ENCODE results near the gene RASGRF1.
A peak's percentile ranks its signal among the peaks of the same experiment; 100 is the strongest.

Gene RASGRF1

DNA sequence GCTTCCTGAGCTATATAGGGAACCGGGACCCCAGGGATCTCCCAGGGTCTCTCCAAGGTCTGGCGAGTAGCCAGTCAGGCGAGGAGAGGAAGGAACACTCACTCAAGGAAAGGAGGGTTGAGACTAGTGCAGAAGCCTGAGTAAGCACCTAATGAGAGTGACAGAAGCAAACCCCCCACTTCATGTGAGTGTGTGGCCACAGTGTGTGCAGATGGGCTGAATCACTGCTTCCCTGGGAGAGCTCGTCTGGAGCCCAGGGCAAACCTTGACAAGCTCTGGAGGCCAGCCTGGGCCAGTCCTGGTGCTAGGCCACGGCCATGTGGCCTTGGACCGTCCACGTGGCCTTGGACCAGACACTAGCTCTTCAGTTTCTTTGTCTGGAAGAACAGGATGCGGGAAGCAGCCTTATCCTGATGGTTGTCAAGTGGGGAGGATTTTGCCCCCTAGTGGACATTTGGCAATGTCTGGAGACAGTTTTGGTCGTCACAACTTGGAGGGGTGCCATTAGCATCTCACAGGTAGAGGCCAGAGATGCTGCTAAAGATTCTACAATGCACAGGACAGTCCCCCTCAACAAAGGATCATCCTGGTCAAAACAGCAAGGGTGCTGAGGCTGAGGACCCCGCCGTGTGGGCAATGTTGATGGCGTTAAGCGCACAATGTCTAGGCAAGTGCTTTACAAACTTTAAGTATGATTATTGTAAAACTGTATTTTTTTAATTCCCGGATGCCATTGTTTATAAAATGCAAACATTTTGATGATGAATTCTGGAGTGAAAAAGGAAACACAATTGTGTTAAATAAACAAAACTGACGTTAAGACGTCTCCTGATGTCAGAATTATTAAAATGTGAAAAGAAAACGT lies 110.9 kb downstream of the RASGRF1 start:
- TF ChIP-seq TEAD4 (IDR thresholded peaks at IDR 0.05): no peak
- TF ChIP-seq, protein P1, sequence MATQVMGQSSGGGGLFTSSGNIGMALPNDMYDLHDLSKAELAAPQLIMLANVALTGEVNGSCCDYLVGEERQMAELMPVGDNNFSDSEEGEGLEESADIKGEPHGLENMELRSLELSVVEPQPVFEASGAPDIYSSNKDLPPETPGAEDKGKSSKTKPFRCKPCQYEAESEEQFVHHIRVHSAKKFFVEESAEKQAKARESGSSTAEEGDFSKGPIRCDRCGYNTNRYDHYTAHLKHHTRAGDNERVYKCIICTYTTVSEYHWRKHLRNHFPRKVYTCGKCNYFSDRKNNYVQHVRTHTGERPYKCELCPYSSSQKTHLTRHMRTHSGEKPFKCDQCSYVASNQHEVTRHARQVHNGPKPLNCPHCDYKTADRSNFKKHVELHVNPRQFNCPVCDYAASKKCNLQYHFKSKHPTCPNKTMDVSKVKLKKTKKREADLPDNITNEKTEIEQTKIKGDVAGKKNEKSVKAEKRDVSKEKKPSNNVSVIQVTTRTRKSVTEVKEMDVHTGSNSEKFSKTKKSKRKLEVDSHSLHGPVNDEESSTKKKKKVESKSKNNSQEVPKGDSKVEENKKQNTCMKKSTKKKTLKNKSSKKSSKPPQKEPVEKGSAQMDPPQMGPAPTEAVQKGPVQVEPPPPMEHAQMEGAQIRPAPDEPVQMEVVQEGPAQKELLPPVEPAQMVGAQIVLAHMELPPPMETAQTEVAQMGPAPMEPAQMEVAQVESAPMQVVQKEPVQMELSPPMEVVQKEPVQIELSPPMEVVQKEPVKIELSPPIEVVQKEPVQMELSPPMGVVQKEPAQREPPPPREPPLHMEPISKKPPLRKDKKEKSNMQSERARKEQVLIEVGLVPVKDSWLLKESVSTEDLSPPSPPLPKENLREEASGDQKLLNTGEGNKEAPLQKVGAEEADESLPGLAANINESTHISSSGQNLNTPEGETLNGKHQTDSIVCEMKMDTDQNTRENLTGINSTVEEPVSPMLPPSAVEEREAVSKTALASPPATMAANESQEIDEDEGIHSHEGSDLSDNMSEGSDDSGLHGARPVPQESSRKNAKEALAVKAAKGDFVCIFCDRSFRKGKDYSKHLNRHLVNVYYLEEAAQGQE (IDR thresholded peaks at IDR 0.05; ENCODE audit: low read depth): no peak
- no peak for TF ChIP-seq TAF1 (IDR thresholded peaks at IDR 0.05; ENCODE audit: low read depth)
- TF ChIP-seq EP300 (IDR thresholded peaks at IDR 0.05; ENCODE audit: borderline replicate concordance): no peak
- TF ChIP-seq YY1 (IDR thresholded peaks at IDR 0.05; ENCODE audit: low read depth): 0 out of 2 replicates have a peak, but pooled peaks have one; percentile 13
- TF ChIP-seq, protein P2, sequence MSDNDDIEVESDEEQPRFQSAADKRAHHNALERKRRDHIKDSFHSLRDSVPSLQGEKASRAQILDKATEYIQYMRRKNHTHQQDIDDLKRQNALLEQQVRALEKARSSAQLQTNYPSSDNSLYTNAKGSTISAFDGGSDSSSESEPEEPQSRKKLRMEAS (IDR thresholded peaks at IDR 0.05): 0 out of 2 replicates have a peak, but pooled peaks have one; percentile 20
- no peak for TF ChIP-seq TCF12 (IDR thresholded peaks at IDR 0.05; ENCODE audit: low read depth)
- TF ChIP-seq RAD21 (IDR thresholded peaks at IDR 0.05; ENCODE audit: low read depth): peak; percentile 73
- no peak for TF ChIP-seq EGR1 (IDR thresholded peaks at IDR 0.05)
- TF ChIP-seq ZBTB7A (IDR thresholded peaks at IDR 0.05; ENCODE audit: low read depth): no peak
- peak; percentile 75 for TF ChIP-seq NFIC (IDR thresholded peaks at IDR 0.05)
- no peak for TF ChIP-seq FOXM1 (IDR thresholded peaks at IDR 0.05; ENCODE audit: borderline replicate concordance, low read depth)
- TF ChIP-seq CREB1 (IDR thresholded peaks at IDR 0.05; ENCODE audit: low read depth): no peak
- no peak for TF ChIP-seq CEBPB (IDR thresholded peaks at IDR 0.05)
- TF ChIP-seq, protein P3, sequence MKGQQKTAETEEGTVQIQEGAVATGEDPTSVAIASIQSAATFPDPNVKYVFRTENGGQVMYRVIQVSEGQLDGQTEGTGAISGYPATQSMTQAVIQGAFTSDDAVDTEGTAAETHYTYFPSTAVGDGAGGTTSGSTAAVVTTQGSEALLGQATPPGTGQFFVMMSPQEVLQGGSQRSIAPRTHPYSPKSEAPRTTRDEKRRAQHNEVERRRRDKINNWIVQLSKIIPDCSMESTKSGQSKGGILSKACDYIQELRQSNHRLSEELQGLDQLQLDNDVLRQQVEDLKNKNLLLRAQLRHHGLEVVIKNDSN (IDR thresholded peaks at IDR 0.05): 0 out of 2 replicates have a peak, but pooled peaks have one; percentile 4

DNA sequence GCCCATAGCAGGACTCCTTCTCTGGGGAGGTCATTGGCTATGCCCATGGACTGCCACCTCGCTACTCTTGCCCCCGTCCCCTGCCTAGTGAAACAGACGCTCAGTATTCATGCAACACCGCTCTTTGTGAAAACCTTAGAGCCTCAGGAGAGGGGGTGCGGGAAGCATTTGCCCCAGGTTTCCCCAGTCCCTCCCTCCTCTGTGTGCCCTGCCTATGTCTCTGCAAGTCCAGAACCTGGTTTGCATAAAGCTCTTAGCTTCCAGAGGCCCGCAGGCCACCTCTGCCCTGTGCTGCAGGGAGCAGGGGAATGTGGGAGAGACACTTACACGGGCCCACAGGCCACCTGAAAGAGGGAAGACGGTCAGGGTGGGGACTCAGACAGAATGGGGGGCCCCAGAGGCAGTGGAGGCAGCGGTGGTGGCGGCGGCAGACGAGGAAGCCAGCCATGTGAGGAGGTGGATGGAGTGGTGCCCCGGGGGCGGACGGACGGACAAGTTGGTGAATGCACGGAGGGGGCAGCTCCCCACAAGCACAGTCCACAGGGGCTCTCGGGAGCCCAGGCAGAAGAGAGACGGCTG lies 111.9 kb downstream of the RASGRF1 start:
- TF ChIP-seq FOXM1 (IDR thresholded peaks at IDR 0.05; ENCODE audit: borderline replicate concordance, low read depth) (no peak), CREB1 (IDR thresholded peaks at IDR 0.05; ENCODE audit: low read depth) (no peak)

DNA sequence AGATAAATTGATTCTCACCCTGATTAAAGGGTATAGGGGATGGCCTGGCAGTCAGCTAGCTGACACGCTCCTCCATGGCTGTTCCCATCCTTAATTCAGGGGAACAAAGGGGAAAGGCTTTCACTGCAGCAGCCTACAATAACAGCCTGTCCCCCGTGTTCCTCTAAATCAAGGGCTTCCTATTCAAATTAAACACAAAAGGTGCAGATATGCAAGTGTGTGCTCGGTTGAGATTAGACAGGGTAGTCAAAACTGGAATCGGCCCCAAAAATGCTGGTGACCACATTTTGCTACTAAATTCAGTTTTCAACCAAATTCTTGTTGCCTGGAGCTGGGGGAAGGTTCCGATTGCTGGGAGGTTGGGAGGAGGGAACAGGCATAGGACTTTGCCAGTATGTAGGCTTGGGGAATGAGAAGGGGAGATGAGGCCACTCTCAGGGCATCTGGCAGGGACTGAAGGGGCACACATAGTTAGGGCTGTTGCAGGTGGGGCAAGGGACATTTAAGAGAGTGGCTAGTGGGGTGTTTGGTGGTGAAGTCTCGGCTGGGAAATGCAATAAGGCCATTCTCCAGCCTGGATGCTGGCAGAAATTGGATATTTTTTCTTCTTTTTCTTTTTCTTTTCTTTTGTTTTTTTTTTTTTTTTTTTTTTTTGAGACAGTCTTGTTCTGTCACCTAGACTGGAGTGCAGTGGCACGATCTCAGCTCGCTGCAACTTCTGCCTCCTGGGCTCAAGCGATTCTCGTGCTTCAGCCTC lies 112.8 kb downstream of the RASGRF1 start:
- TF ChIP-seq, protein P3 (IDR thresholded peaks at IDR 0.05): no peak
- no peak for TF ChIP-seq YY1 (IDR thresholded peaks at IDR 0.05; ENCODE audit: low read depth)
- no peak for TF ChIP-seq NFIC (IDR thresholded peaks at IDR 0.05)
- no peak for TF ChIP-seq TCF12 (IDR thresholded peaks at IDR 0.05; ENCODE audit: low read depth)
- TF ChIP-seq CREB1 (IDR thresholded peaks at IDR 0.05; ENCODE audit: low read depth): no peak
- TF ChIP-seq TAF1 (IDR thresholded peaks at IDR 0.05; ENCODE audit: low read depth): no peak
- TF ChIP-seq EGR1 (IDR thresholded peaks at IDR 0.05): no peak
- TF ChIP-seq ZBTB7A (IDR thresholded peaks at IDR 0.05; ENCODE audit: low read depth): no peak
- TF ChIP-seq, protein P1 (IDR thresholded peaks at IDR 0.05; ENCODE audit: low read depth): no peak
- TF ChIP-seq EP300 (IDR thresholded peaks at IDR 0.05; ENCODE audit: borderline replicate concordance): no peak
- no peak for TF ChIP-seq CEBPB (IDR thresholded peaks at IDR 0.05)
- TF ChIP-seq TEAD4 (IDR thresholded peaks at IDR 0.05): no peak
- TF ChIP-seq, protein P2 (IDR thresholded peaks at IDR 0.05): no peak
- TF ChIP-seq FOXM1 (IDR thresholded peaks at IDR 0.05; ENCODE audit: borderline replicate concordance, low read depth): no peak
- no peak for TF ChIP-seq RAD21 (IDR thresholded peaks at IDR 0.05; ENCODE audit: low read depth)

DNA sequence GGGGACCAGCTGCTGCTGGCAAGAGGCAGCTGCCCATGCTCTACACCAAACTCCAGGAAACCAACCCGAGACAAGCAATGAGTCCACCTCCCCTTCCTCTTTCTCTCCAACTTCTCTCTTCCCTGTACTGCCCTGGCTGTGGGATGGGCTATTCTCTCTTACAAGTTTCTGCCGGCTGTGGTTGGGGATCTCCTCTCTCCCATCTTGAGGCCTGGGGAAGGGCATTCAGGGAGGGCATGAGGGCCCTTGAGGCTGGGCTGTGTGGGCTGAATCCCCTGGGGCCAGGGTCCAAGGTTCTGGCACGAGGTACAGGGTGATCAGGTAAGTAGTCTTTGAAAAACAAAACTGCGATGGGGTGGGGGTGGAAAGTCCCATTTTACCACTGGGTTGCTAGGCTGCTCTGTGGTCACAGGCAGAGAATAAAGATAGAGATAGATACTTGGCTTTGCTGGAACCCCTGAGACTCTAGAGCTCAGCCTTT lies 113.4 kb downstream of the RASGRF1 start:
- TF ChIP-seq RAD21 (IDR thresholded peaks at IDR 0.05; ENCODE audit: low read depth) (no peak), YY1 (IDR thresholded peaks at IDR 0.05; ENCODE audit: low read depth) (no peak), TCF12 (IDR thresholded peaks at IDR 0.05; ENCODE audit: low read depth) (no peak), EP300 (IDR thresholded peaks at IDR 0.05; ENCODE audit: borderline replicate concordance) (no peak)

DNA sequence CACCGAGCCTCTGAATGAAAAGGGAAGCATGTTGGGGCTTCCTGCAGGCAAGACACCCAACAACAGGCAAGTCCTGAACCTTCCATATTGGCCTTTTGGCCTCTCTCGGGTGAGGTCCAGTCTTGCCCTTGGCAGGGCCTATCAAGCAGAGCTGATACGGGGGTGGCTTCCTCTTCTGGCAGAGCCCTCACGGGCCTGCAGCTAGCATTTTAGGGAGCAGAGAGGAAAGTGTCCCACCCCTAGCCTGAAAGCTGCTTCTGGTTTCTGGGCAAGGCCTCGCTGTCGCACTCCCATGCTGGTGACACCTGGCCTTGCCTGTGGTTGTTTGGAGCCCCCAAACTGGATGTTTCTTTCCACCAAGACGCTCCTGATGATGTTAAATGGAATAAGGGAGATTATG lies 113.9 kb downstream of the RASGRF1 start:
- TF ChIP-seq ZBTB7A (IDR thresholded peaks at IDR 0.05; ENCODE audit: low read depth) (no peak), EGR1 (IDR thresholded peaks at IDR 0.05) (no peak), CREB1 (IDR thresholded peaks at IDR 0.05; ENCODE audit: low read depth) (no peak), TEAD4 (IDR thresholded peaks at IDR 0.05) (no peak)
